ENCODE measurements around the gene RASL10B. TPM values are rescaled to one million over a fixed set of nuclear protein-coding genes. Genes with fewer than 3 reads are reported as not detected.
A peak's percentile ranks its signal among the peaks of the same experiment; 100 is the strongest.

Gene RASL10B
- total RNA-seq, 6 experiments from 2014 or later = 0.31 to 2.8 (median 2.3) TPM

GRCh38 chr17:35743626-35744328 lies 12.3 kb downstream of the RASL10B start:
- Histone ChIP-seq H3K4me3 (no peak overlapping the region), H3K27me3 (no peaks in the 10 kb centered on the region), H3K36me3 (no peaks in the 10 kb centered on the region), H3K9me3 (no peaks in the 10 kb centered on the region), H3K27ac (no peak overlapping the region), H3K4me1 (peaks cover 0 to 4% (median 0%) of the 10 kb centered on the region in 4 donors)
- WGBS (ENCODE audit: insufficient coverage, low coverage, low lambda C conversion rate, missing lambda C conversion rate) = 35% methylated on average over 4 of the region's 7 CpGs
- no peak for ATAC-seq
- TF ChIP-seq CTCF (IDR thresholded peaks at IDR 0.05) (no peak), POLR2A (IDR thresholded peaks at IDR 0.05) (no peak)
- intact Hi-C loops (cut with DNase I) = no loop called here
- peak in 1 of 3 donors; percentile 56 for DNase-seq

GRCh38 chr17:35744830-35745229 lies 13.4 kb downstream of the RASL10B start:
- DNase-seq (peak in 1 of 3 donors; percentile 46), ATAC-seq (no peak)
- TF ChIP-seq CTCF (IDR thresholded peaks at IDR 0.05) (no peak), POLR2A (IDR thresholded peaks at IDR 0.05) (no peak)
- no peaks in the 10 kb centered on the region for H3K27me3 ChIP-seq
- H3K9me3 ChIP-seq = no peaks in the 10 kb centered on the region
- H3K27ac ChIP-seq = no peak overlapping the region
- no peak overlapping the region for H3K4me3 ChIP-seq
- H3K4me1 ChIP-seq = peaks cover 0 to 4% (median 0%) of the 10 kb centered on the region in 4 donors
- H3K36me3 ChIP-seq = no peaks in the 10 kb centered on the region
- WGBS (ENCODE audit: insufficient coverage, low coverage, low lambda C conversion rate, missing lambda C conversion rate) = 73% methylated on average over 7 of the region's 8 CpGs
- intact Hi-C loops (cut with DNase I) = loop anchor here (5.0 kb wide), 1 partner anchor 133 kb away; no protein-coding TSS in a partner anchor

- no CpG with 5 or more reads among the region's 7 CpGs for WGBS (ENCODE audit: insufficient coverage, low coverage, low lambda C conversion rate, missing lambda C conversion rate)
- Histone ChIP-seq H3K36me3 (no peaks in the 10 kb centered on the region), H3K4me3 (no peak overlapping the region), H3K4me1 (peaks cover 0 to 4% (median 0%) of the 10 kb centered on the region in 4 donors), H3K27me3 (no peaks in the 10 kb centered on the region), H3K27ac (no peak overlapping the region), H3K9me3 (no peaks in the 10 kb centered on the region)
- DNase-seq (no peak), ATAC-seq (no peak)
- no peak for TF ChIP-seq CTCF (IDR thresholded peaks at IDR 0.05)
- TF ChIP-seq POLR2A (IDR thresholded peaks at IDR 0.05) = no peak
- intact Hi-C loops (cut with DNase I) = loop anchor here (5.0 kb wide), 1 partner anchor 133 kb away; no protein-coding TSS in a partner anchor
Observed at GRCh38 chr17:35745246-35745645, 13.8 kb downstream of the RASL10B start.

- peaks cover 0 to 4% (median 0%) of the 10 kb centered on the region in 4 donors for H3K4me1 ChIP-seq
- ATAC-seq (no peak), DNase-seq (peak in 1 of 3 donors; percentile 29)
- 74% methylated on average over 3 of the region's 15 CpGs for WGBS (ENCODE audit: insufficient coverage, low coverage, low lambda C conversion rate, missing lambda C conversion rate)
- no peaks in the 10 kb centered on the region for H3K27me3 ChIP-seq
- intact Hi-C loops (cut with DNase I) = loop anchor here (5.0 kb wide), 1 partner anchor 134 kb away; no protein-coding TSS in a partner anchor
- TF ChIP-seq POLR2A (IDR thresholded peaks at IDR 0.05) (no peak), CTCF (IDR thresholded peaks at IDR 0.05) (no peak)
- H3K9me3 ChIP-seq = no peaks in the 10 kb centered on the region
- H3K27ac ChIP-seq = no peak overlapping the region
- no peak overlapping the region for H3K4me3 ChIP-seq
- no peaks in the 10 kb centered on the region for H3K36me3 ChIP-seq
Observed at GRCh38 chr17:35745749-35746320, 14.4 kb downstream of the RASL10B start.
